Naive thymus-derived CD4-positive, alpha-beta T cell (primary cell): ENCODE results near the gene STK32A. TPM values are rescaled to one million over a fixed set of nuclear protein-coding genes. Genes with fewer than 3 reads are reported as not detected.

Experiments used
- ATAC-seq: fragments of 150-1000 bp; cut with Tn5 transposase; 2 replicates; pipeline ENCODE4 v1.10.0; 2021; ENCODE audit warnings: mild to moderate bottlenecking, moderate library complexity
- CTCF ChIA-PET: fragments of 350-600 bp; sonication (Branson Sonifier 250); formaldehyde crosslinking; loops from one replicate; lab custom pipeline; 2021; ENCODE audit warnings: antibody characterized with exemption; lab: Charles Lee
- POLR2A ChIA-PET: fragments of 350-600 bp; sonication (Branson Sonifier 250); formaldehyde crosslinking; loops from one replicate; lab custom pipeline; 2021; ENCODE audit warnings: antibody characterized with exemption, inconsistent platforms; lab: Charles Lee
- DNase-seq, 9 donors: peaks; one replicate each; pipeline versions ENCODE4 v3.0.0 to v3.0.0-alpha.2; 2020 to 2022; ENCODE audit warnings: mixed read lengths in 1 of 9
- H3K27ac ChIP-seq: one replicate; pipeline ENCODE4 v1.7.0; 2013; ENCODE audit warnings: mild to moderate bottlenecking, low read depth, low read length, moderate library complexity
- H3K27me3 ChIP-seq, 2 donors: one replicate each; pipeline ENCODE4 v1.7.0; 2013; ENCODE audit warnings: low read length in 2 of 2, mild to moderate bottlenecking in 2 of 2, moderate library complexity in 2 of 2; ENCODE audit not compliant: control insufficient read depth in 2 of 2, insufficient read depth in 2 of 2
- H3K36me3 ChIP-seq, 3 experiments: 1 replicate in 2 of 3; 2 replicates in 1 of 3; pipeline ENCODE4 v1.7.0; 2013; ENCODE audit warnings: low read length in 3 of 3, mild to moderate bottlenecking in 3 of 3, moderate library complexity in 1 of 3; ENCODE audit not compliant: insufficient read depth in 3 of 3, control insufficient read depth in 2 of 3
- H3K4me1 ChIP-seq, 2 donors: one replicate each; pipeline ENCODE4 v1.7.0; 2013; ENCODE audit warnings: low read length in 2 of 2, mild to moderate bottlenecking in 2 of 2, moderate library complexity in 1 of 2; ENCODE audit not compliant: control insufficient read depth in 2 of 2, insufficient read depth in 2 of 2
- H3K4me3 ChIP-seq: 2 replicates; pipeline ENCODE4 v1.7.0; 2013; ENCODE audit warnings: mild to moderate bottlenecking, low read length
- H3K9me3 ChIP-seq, 3 experiments: 1 replicate in 2 of 3; 2 replicates in 1 of 3; pipeline ENCODE4 v1.7.0; 2013; ENCODE audit warnings: low read length in 3 of 3; ENCODE audit not compliant: control insufficient read depth in 2 of 3
- H3K27ac Mint-ChIP-seq, 9 donors: one replicate each; pipeline ENCODE4 v1.8.0; 2020 to 2022; ENCODE audit warnings: mixed read lengths in 9 of 9, mild to moderate bottlenecking in 8 of 9, moderate library complexity in 5 of 9, inconsistent platforms in 2 of 9
- H3K27me3 Mint-ChIP-seq, 5 donors: one replicate each; pipeline ENCODE4 v1.8.0; 2021 to 2022; ENCODE audit warnings: mixed read lengths in 5 of 5, mild to moderate bottlenecking in 1 of 5
- H3K36me3 Mint-ChIP-seq, 5 donors: one replicate each; pipeline ENCODE4 v1.8.0; 2020 to 2022; ENCODE audit warnings: mixed read lengths in 5 of 5, mild to moderate bottlenecking in 3 of 5, inconsistent platforms in 1 of 5
- H3K4me1 Mint-ChIP-seq, 7 donors: one replicate each; pipeline ENCODE4 v1.8.0; 2020 to 2022; ENCODE audit warnings: mixed read lengths in 7 of 7, mild to moderate bottlenecking in 3 of 7, inconsistent platforms in 1 of 7
- H3K4me3 Mint-ChIP-seq, 10 donors: one replicate each; pipeline ENCODE4 v1.8.0; 2020 to 2022; ENCODE audit warnings: mild to moderate bottlenecking in 10 of 10, mixed read lengths in 10 of 10, moderate library complexity in 6 of 10, inconsistent platforms in 2 of 10
- H3K9me3 Mint-ChIP-seq, 11 donors: one replicate each; pipeline ENCODE4 v1.8.0; 2020 to 2022; ENCODE audit warnings: mixed read lengths in 11 of 11, mild to moderate bottlenecking in 4 of 11, inconsistent platforms in 1 of 11, moderate library complexity in 1 of 11
- intact Hi-C, 2 donors: fragments of 100-400 bp; cut with micrococcal nuclease; formaldehyde crosslinking; loops; one replicate each; pipeline ENCODE4 v1.15.1; 2023
- polyA plus RNA-seq, 2 donors: library from polyadenylated mRNA; unstranded; fragments of 300-500 nt; fragmentation: Illumina TruSeq; gene quantifications; one replicate each; pipeline ENCODE4 v1.2.3, GENCODE V29; 2021
- total RNA-seq, 6 experiments: library from RNA in 5 of 6; stranded (reverse) in 5 of 6; gene quantifications; 1 replicate in 5 of 6; 2 replicates in 1 of 6; pipeline ENCODE4 v1.2.3 and lab custom pipeline; 2021 to 2026

The STK32A gene
- total and polyA plus RNA-seq, 7 experiments from 2014 or later, result not detected

- no peaks in the 10 kb centered on the region for H3K36me3 Mint-ChIP-seq
- Histone ChIP-seq H3K27ac (no peak overlapping the region), H3K4me1 (no peaks in the 10 kb centered on the region), H3K27me3 (no peaks in the 10 kb centered on the region), H3K9me3 (no peaks in the 10 kb centered on the region), H3K4me3 (no peak overlapping the region), H3K36me3 (no peaks in the 10 kb centered on the region)
- H3K4me1 Mint-ChIP-seq, result no peaks in the 10 kb centered on the region
- ATAC-seq, result no peak
- ChIA-PET CTCF (no interaction called here), POLR2A (no interaction called here)
- peaks cover 0 to 2% (median 0%) of the 10 kb centered on the region in 11 donors for H3K9me3 Mint-ChIP-seq
- intact Hi-C loops, result no loop called here
- no peak overlapping the region for H3K4me3 Mint-ChIP-seq
- DNase-seq, result no peak
- H3K27ac Mint-ChIP-seq, result no peak overlapping the region
- peaks cover 0 to 12% (median 3%) of the 10 kb centered on the region in 5 donors for H3K27me3 Mint-ChIP-seq
These were observed 175.9 kb downstream of the STK32A start for GRCh38 chr5:147410496-147411358.

DNA sequence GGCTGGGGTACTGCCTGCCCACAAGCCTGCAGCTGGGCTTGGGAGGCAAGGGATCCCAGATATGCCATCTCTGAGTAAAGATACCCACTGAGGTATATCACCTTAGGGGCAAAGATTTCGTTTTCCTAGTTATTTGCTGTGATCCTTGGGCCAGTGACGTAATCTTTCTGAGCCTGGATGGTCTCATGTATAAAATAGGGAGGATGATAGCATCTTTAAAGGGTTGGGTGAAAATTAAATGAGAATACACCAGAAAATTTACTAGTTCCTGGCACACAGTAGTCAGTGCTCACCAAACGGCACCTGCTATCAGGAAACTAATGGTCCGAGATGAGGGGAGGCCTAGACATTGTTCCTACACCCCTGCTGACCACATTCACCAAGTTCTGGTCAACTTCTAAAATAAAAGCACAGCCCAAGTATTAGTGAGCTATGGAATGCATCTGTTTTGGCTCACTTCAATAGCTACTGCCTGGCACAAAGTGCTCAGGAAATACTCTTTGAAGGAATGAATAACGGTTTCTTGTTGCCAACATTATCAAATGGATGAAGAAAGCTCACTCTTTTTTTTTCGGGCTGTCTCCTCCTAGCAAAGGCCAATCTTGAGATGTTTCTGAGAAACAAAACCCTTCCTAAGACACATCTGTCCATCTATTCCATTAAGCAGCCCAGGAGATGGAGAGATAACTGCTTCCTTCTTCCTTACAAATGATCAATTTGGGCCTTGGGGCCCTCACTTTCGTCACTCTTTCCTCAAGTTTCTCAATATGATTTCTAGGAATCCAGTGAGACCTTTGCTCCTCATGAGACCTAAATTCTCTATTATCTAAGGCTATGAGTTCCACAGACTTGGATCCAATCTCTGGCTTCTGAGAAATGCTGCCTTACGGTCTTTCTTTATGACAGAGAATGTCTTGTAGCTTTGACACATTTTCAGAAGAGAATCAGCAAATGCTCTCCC lies 176.8 kb downstream of the STK32A start:
- Mint-ChIP-seq H3K27me3 (peaks cover 0 to 17% (median 4%) of the 10 kb centered on the region in 5 donors), H3K27ac (no peak overlapping the region), H3K4me3 (no peak overlapping the region), H3K36me3 (no peaks in the 10 kb centered on the region), H3K9me3 (peaks cover 0 to 2% (median 0%) of the 10 kb centered on the region in 11 donors), H3K4me1 (no peaks in the 10 kb centered on the region)
- Histone ChIP-seq H3K27ac (no peak overlapping the region), H3K9me3 (no peaks in the 10 kb centered on the region), H3K4me3 (no peak overlapping the region), H3K36me3 (no peaks in the 10 kb centered on the region), H3K27me3 (no peaks in the 10 kb centered on the region), H3K4me1 (no peaks in the 10 kb centered on the region)
- ChIA-PET CTCF (no interaction called here), POLR2A (no interaction called here)
- intact Hi-C loops, result no loop called here
- no peak for ATAC-seq
- DNase-seq, result no peak

DNA sequence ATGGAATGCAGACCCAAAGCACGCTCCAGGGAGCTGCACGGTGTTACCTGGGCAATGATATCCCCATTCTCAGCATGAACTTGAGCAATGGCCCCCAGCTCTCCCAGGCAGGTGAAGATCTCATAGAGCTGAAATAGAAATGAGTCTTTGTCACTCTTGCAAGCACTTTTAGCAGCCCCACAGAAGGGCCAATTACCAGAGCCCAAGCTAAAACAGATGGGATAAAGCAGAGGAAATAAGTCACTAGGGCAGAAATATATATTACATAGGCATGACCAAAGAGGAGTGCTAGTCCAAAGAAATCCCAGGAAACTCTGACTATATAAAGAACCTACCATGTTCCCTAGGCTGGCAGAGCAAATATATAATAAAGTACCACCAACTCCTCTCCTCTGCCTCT lies 177.7 kb downstream of the STK32A start:
- no peaks in the 10 kb centered on the region for H3K36me3 Mint-ChIP-seq
- Histone ChIP-seq H3K36me3 (no peaks in the 10 kb centered on the region), H3K27me3 (no peaks in the 10 kb centered on the region), H3K4me3 (no peak overlapping the region), H3K27ac (no peak overlapping the region), H3K9me3 (no peaks in the 10 kb centered on the region), H3K4me1 (no peaks in the 10 kb centered on the region)
- DNase-seq (no peak), ATAC-seq (no peak)
- H3K4me1 Mint-ChIP-seq, result no peaks in the 10 kb centered on the region
- no peak overlapping the region for H3K27ac Mint-ChIP-seq
- ChIA-PET POLR2A (no interaction called here), CTCF (no interaction called here)
- no peak overlapping the region for H3K4me3 Mint-ChIP-seq
- peaks cover 0 to 2% (median 0%) of the 10 kb centered on the region in 11 donors for H3K9me3 Mint-ChIP-seq
- peaks cover 0 to 17% (median 4%) of the 10 kb centered on the region in 5 donors for H3K27me3 Mint-ChIP-seq
- intact Hi-C loops, result no loop called here

DNA sequence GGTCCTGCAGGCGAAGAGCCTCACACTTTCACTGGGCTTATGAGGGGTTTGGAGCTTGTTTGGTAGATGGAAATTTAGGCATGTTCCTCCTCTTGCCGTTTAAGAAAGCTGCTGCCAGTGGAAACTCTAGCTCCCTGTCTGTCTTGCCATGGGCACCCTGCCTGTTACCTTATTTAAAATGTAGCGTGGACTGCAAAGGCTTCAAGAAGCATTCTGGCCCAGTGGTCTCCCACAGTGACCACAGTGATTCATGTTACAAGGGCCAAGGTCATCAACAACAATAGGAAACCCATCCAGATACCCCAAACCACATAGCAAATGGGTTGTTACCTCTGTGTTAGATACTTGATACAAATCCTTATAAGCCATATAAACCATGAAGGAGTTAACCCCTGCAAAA lies 178.4 kb downstream of the STK32A start:
- intact Hi-C loops, result no loop called here
- no peak for ATAC-seq

GRCh38 chr5:147415651-147416050 lies 180.8 kb downstream of the STK32A start:
- Histone ChIP-seq H3K4me3 (no peak overlapping the region), H3K4me1 (no peaks in the 10 kb centered on the region), H3K27ac (no peak overlapping the region), H3K36me3 (no peaks in the 10 kb centered on the region), H3K9me3 (no peaks in the 10 kb centered on the region), H3K27me3 (no peaks in the 10 kb centered on the region)
- no peak for ATAC-seq
- Mint-ChIP-seq H3K27ac (no peak overlapping the region), H3K4me1 (no peaks in the 10 kb centered on the region), H3K4me3 (no peak overlapping the region), H3K27me3 (peaks cover 0 to 17% (median 10%) of the 10 kb centered on the region in 5 donors), H3K9me3 (peaks cover 0 to 3% (median 0%) of the 10 kb centered on the region in 11 donors), H3K36me3 (no peaks in the 10 kb centered on the region)
- DNase-seq, result no peak
- ChIA-PET POLR2A (no interaction called here), CTCF (interaction anchor here (0.5 kb wide), 1 partner anchor 19 kb away, joined by 3 read pairs; no protein-coding TSS in a partner anchor)
- intact Hi-C loops, result no loop called here

More for the DNA sequence above, 178.4 kb downstream of the STK32A start:
- Histone ChIP-seq H3K36me3 (no peaks in the 10 kb centered on the region), H3K4me3 (no peak overlapping the region), H3K27ac (no peak overlapping the region), H3K4me1 (no peaks in the 10 kb centered on the region), H3K27me3 (no peaks in the 10 kb centered on the region), H3K9me3 (no peaks in the 10 kb centered on the region)
- POLR2A ChIA-PET, result no interaction called here
- DNase-seq, result no peak
- Mint-ChIP-seq H3K9me3 (peaks cover 0 to 3% (median 0%) of the 10 kb centered on the region in 11 donors), H3K27me3 (peaks cover 0 to 17% (median 8%) of the 10 kb centered on the region in 5 donors), H3K4me1 (no peaks in the 10 kb centered on the region), H3K27ac (no peak overlapping the region), H3K4me3 (no peak overlapping the region), H3K36me3 (no peaks in the 10 kb centered on the region)
- CTCF ChIA-PET, result no interaction called here

- Mint-ChIP-seq H3K9me3 (peaks cover 0 to 3% (median 0%) of the 10 kb centered on the region in 11 donors), H3K27me3 (peaks cover 0 to 18% (median 10%) of the 10 kb centered on the region in 5 donors), H3K4me3 (no peak overlapping the region), H3K36me3 (no peaks in the 10 kb centered on the region), H3K4me1 (no peaks in the 10 kb centered on the region), H3K27ac (no peak overlapping the region)
- no peak for DNase-seq
- ChIA-PET POLR2A (no interaction called here), CTCF (interaction anchor here (0.6 kb wide), 1 partner anchor 750 kb away, joined by 3 read pairs; no protein-coding TSS in a partner anchor)
- Histone ChIP-seq H3K4me3 (no peak overlapping the region), H3K27me3 (no peaks in the 10 kb centered on the region), H3K9me3 (no peaks in the 10 kb centered on the region), H3K4me1 (no peaks in the 10 kb centered on the region), H3K27ac (no peak overlapping the region), H3K36me3 (no peaks in the 10 kb centered on the region)
- intact Hi-C loops, result no loop called here
- no peak for ATAC-seq
These were observed 182.4 kb downstream of the STK32A start for GRCh38 chr5:147417135-147417813.
